ENCODE measurements around the gene RTCA. TPM values are rescaled to one million over a fixed set of nuclear protein-coding genes. Genes with fewer than 3 reads are reported as not detected.
"Not testable (repeated sequence)": the region's sequence is repeated elsewhere in the genome, so short reads cannot be mapped to it uniquely, and the experiment has no call there.

RTCA gene
- total RNA-seq, 4 donors from 2014 or later = 15.9 to 29.1 (median 19.4) TPM

DNA sequence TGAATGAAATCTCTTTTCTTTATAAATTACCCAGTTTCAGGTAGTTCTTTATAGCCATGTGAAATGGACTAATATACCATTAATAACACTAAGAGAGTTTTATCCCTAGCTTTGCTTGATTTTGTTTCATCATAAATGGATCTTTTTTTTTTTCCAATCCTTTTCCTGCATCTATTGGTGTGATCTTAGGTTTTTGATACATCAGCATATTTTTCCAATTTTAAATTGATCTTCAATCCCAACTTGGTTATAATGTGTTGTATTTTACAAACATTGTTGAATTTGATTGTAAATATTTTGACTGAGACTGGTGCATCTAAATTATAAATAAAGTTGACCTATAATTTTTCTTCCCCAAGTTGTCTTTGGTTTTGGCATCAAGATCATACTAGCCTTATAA lies 4.3 kb upstream of the RTCA start:
- no peak for ATAC-seq (ENCODE audit: low FRiP score)
- no peak for DNase-seq (ENCODE audit: low spot score)
- TF ChIP-seq, protein P1, sequence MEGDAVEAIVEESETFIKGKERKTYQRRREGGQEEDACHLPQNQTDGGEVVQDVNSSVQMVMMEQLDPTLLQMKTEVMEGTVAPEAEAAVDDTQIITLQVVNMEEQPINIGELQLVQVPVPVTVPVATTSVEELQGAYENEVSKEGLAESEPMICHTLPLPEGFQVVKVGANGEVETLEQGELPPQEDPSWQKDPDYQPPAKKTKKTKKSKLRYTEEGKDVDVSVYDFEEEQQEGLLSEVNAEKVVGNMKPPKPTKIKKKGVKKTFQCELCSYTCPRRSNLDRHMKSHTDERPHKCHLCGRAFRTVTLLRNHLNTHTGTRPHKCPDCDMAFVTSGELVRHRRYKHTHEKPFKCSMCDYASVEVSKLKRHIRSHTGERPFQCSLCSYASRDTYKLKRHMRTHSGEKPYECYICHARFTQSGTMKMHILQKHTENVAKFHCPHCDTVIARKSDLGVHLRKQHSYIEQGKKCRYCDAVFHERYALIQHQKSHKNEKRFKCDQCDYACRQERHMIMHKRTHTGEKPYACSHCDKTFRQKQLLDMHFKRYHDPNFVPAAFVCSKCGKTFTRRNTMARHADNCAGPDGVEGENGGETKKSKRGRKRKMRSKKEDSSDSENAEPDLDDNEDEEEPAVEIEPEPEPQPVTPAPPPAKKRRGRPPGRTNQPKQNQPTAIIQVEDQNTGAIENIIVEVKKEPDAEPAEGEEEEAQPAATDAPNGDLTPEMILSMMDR (IDR thresholded peaks at IDR 0.05) = no peak

DNA sequence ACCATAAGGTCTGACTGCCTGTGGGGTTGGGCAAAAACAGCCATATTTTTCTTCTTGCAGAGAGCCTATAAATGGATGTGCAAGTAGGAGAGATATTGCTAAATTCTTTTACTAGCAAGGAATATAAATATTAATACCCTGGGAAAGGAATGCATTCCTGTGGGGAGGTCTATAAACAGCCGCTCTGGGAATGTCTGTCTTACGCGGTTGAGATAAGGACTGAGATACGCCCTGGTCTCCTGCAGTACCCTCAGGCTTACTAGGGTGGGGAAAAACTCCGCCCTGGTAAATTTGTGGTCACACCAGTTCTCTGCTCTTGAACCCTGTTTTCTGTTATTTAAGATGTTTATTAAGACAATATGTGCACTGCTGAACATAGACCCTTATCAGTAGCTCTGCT lies 1.9 kb upstream of the RTCA start:
- not testable (repeated sequence) for ATAC-seq (ENCODE audit: low FRiP score); DNase-seq (ENCODE audit: low spot score)

DNA sequence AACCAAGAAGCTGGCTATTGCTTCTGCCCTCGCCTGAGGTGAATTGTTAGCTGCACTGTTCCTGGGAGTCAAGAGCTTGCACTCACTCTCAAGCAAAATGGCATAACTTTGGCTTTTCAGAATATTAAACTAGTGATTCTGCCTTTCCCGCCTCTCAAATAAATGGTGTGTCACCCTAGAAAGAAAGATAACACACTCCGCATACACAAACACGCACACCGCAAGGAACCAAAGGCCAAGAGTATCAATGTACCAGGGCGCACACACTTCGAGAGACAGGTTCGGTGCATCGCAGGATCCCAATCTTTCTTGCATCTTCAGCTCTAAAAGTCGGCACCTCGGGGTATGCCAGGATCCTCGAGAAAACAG lies 470 bp upstream of the RTCA start:
- ATAC-seq (ENCODE audit: low FRiP score) (peak; percentile 58), DNase-seq (ENCODE audit: low spot score) (no peak)
- TF ChIP-seq, protein P1 (IDR thresholded peaks at IDR 0.05) = no peak

DNA sequence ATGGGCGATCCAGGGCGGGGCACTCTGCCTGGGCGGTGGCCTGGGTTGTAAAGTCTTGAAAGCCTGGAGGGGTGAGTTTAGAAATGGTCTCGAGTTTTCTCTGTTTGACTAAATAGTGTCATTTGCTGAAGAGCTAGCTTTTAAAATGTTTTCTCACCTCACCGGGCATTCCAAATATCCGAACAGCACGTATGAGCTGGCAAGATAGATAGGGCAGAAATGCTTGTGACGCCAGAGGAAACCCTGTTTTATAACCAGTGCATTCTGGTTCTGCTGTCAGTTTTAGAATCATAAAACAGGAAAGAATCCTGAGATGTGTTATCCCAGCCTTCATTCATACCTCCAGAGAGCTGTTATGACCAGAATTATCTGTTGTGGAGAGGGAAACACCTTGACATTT lies 725 bp downstream of the RTCA start:
- TF ChIP-seq, protein P1 (IDR thresholded peaks at IDR 0.05) = no peak
- DNase-seq (ENCODE audit: low spot score) = no peak
- peak; percentile 37 for ATAC-seq (ENCODE audit: low FRiP score)

DNA sequence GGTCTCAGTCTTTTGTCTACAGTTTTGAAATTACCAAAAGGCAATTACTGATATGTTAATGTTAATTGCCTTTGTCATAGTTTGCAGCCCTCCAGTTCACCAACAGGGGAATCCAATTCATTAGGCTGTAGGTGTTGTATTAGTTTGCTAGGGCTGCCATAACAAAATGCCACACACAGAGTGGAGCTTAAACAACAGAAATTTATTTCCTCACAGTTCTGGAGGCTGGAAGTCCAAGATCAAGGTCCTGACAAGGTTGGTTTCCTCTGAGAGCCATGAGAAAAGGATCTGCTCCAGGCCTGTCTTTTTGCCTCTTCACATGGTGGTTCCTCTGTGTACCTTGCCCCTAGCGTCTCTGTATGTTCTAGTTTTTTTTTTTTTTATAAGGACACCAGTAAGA lies 1.3 kb downstream of the RTCA start:
- no peak for DNase-seq (ENCODE audit: low spot score)
- TF ChIP-seq, protein P1 (IDR thresholded peaks at IDR 0.05) = no peak

DNA sequence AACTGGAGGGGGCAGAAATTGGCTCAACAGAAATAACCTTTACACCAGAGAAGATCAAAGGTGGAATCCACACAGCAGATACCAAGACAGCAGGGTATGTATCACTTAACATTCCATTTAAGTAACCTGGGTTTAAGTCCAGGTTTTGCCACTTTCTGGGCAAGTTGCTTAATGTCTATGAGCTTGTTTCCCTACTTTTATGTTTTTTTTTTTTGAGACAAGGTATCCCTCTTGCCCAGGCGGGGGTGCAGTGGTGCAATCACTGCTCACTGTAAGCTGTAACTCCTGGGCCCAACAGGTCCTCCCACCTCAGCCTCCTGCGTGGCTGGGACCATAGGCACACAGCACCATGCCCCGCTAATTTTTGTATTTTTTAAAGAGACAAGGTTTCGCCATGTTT lies 2.2 kb downstream of the RTCA start:
- no peak for ATAC-seq (ENCODE audit: low FRiP score)
- TF ChIP-seq, protein P1 (IDR thresholded peaks at IDR 0.05) = no peak
- DNase-seq (ENCODE audit: low spot score) = no peak

More for the DNA sequence above, 1.3 kb downstream of the RTCA start:
- no peak for ATAC-seq (ENCODE audit: low FRiP score)

DNA sequence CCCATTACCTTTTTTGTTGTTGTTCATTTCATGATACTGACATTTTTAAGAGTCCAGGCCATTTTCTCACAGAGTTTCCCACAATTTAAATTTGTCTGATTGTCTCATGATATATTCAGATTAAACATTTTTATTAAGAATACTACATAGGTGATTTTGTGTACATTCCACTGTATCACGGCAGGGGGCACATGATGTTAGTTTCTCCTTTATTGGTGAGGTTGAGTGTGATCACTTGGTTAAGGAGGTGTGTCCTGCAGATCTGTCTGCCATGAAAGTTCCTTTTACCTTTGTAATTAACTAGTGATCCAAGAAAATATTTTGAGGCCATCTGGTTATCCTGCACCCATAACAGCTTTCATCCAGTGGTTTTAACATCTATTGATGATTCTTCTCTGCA lies 11.8 kb downstream of the RTCA start:
- TF ChIP-seq, protein P1 (IDR thresholded peaks at IDR 0.05) = no peak
- no peak for DNase-seq (ENCODE audit: low spot score)
- no peak for ATAC-seq (ENCODE audit: low FRiP score)

DNA sequence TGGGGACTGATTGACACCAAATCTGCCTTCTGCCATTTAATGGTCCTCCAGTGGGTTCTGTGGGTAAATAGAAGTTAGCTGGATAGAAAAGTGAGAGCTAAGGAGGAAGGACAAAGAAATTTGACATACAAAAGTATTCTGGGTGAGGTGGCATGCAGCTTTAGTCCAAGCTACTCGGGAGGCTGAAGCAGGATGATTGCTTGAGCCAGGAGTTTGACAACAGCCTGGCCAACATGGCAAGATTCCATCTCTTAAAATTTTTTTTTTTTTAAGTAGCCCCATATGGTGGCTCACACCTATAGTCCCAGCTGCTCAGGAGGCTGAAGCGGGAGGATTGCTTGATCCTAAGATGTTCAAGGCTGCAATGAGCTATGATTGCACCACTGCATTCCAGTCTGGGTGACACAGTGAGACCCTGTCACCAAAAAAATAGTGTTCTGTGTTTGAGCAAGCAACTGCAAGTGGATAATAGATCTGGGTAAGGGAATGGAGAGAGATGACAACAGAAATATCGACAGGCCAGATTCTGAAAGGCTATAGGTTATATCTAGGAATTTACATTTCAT lies 13.4 kb downstream of the RTCA start:
- ATAC-seq (ENCODE audit: low FRiP score) (no peak), DNase-seq (ENCODE audit: low spot score) (no peak)
- TF ChIP-seq, protein P1 (IDR thresholded peaks at IDR 0.05) = no peak

Data from omental fat pad (tissue), 4 donors.